Sciatic nerve (tissue), 2 donors: ENCODE results near the gene FUT9. TPM values are rescaled to one million over a fixed set of nuclear protein-coding genes. Genes with fewer than 3 reads are reported as not detected.

ENCODE experiments used
- ATAC-seq: fragments of 200-7000 bp; cut with Tn5 transposase; one replicate; pipeline ENCODE4 v1.9.1; 2020; ENCODE audit warnings: mild to moderate bottlenecking, moderate library complexity
- DNase-seq: peaks from one replicate; pipeline ENCODE4 v3.0.0-alpha.2; 2020; ENCODE audit warnings: low spot score
- intact Hi-C: fragments of 100-400 bp; cut with DNase I; formaldehyde crosslinking; loops from one replicate; pipeline ENCODE4 v1.14.2; 2022
- total RNA-seq: library from RNA; stranded (reverse); fragmentation: NEBNext Ultra II Directional; extraction: Animal tissue kit (Norgen Biotek cat#: 25700); gene quantifications from one replicate; pipeline ENCODE4 v1.2.1, GENCODE V29; 2021
- donor health status: DM: no; HTN: no; CAD: no.
- donor health status: DM: no; HTN: no; CAD: no.

Gene FUT9
- total RNA-seq, 1 donor from 2014 or later, result 0.27 TPM

- ATAC-seq, result no peak
- intact Hi-C loops, result no loop called here
- DNase-seq, result no peak
Observed at GRCh38 chr6:96157018-96157565, 141.3 kb downstream of the FUT9 start.

DNA sequence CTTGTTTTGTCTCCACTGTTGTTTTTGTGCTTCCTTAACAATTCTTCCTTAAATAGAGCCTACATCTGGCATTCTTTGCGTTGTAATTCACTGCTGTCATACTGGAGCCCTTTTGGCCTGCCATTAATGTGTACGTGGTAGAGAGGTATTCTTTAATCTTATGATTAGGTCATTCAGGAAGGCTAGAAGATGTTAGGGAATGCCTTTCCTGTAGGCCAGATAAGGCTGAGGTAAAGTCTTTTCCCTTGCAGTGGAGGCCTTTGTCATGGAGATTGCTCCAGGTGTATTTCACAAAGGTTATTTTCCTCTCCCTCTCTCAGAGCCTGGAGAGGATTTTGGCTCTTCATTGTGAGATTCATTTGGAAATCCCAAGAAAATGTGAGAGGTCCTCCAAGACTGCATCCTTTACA is 146.9 kb downstream of the FUT9 start:
- ATAC-seq (no peak), DNase-seq (no peak)
- intact Hi-C loops, result no loop called here

DNA sequence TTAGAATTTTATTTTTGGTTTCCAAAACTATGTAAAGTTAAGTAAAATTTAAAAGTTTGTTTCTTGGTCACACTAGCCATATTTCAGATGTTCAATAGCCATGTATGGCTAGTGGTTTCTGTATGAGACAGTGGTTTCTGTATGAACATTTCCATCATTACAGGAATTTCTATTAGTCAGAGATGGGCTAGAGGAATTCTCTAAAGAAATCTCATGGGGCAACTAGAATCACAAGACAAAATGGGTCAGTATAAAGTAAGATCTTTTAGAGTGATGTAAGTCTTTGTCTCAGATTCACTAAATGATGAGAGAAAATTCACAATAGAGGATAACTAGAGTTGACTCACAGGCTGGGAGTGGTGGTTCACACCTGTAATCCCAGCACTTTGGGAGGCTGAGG is 149.0 kb downstream of the FUT9 start:
- ATAC-seq (no peak), DNase-seq (no peak)
- intact Hi-C loops, result no loop called here

DNA sequence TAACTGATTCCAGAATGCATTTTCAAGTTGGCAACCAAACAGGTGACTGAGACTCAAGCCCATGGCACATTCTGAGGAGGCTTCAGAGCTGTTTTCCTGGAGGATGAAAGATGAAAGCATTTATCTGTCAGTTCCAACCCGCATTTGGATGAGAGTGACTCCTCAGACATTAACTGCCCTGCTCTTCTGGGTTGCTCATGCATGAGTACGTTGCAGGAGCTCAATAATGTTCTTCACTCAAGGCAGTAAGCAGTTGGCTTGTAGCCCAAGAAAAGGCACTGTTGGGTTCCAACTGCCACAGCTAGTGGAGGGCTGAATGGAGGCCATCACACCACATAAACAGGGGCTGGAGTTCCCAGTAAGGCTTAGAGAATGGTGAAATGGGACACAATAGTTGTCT is 155.3 kb downstream of the FUT9 start:
- no peak for ATAC-seq
- DNase-seq, result no peak
- intact Hi-C loops, result no loop called here

DNA sequence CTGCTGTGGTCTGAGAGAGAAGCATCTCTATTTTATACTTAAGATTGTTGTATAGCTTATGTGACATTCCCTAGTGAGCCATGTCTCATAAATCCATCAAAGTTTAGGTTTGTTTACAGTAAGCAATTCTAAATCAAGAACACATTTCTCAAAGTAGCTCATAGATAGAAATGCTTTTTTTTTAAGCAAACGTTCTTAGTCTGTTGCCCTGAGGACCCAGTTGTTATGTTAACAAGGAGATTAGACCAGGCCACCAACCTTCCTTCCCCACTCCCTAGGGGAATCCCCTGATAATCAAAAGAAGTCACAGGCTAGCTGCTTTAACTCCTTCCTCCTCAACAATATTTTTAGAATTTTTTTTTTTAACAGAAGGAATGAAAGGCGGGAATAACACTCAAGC is 169.0 kb downstream of the FUT9 start:
- intact Hi-C loops, result no loop called here
- DNase-seq (no peak), ATAC-seq (no peak)

DNA sequence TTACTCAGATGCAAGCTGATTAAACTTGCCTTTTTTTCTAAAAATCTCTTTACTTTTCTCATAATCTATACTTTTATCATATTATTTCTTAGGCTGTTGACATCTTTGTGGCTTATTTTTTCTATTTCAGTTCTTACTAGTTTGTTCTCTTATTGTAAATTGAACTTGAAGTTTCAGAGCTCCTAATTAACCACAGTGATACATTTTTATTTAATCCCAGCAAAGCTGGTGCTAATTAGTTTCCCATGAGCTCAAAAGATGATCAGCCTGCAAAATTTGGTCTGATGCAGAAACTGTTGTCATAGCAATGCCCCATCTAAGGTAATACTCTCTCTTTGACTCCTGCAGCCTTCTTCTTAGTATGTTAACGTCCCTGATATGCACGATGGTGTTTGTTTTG is 170.3 kb downstream of the FUT9 start:
- intact Hi-C loops, result no loop called here
- ATAC-seq, result no peak
- DNase-seq, result no peak

GRCh38 chr6:96186516-96187195 is 170.9 kb downstream of the FUT9 start:
- DNase-seq (no peak), ATAC-seq (no peak)
- intact Hi-C loops, result no loop called here

GRCh38 chr6:96194675-96195074 is 178.9 kb downstream of the FUT9 start:
- ATAC-seq (no peak), DNase-seq (no peak)
- intact Hi-C loops, result no loop called here

- ATAC-seq, result no peak
- intact Hi-C loops, result no loop called here
- no peak for DNase-seq
Observed at GRCh38 chr6:96195272-96195671, 179.5 kb downstream of the FUT9 start.

DNA sequence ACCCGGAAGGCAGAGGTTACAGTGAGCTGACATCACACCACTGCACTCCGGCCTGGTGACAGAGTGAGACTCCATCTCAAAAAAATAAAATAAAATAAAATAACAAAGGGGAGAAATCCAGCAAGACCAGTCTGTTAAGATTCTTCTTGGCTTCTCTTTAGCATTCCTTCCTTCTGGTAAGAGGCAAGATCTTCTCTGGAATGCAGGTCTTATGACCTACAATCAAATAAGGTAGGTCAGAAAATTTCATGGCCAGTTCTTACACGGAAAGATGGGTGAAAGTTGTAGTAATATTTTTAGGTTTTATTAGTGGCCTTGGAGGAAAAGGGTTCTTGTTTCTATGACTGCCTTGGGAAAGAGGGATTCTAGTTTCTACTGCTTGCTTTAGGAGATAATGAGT is 180.9 kb downstream of the FUT9 start:
- intact Hi-C loops, result no loop called here
- DNase-seq (no peak), ATAC-seq (no peak)

GRCh38 chr6:96197241-96197640 is 181.5 kb downstream of the FUT9 start:
- DNase-seq (no peak), ATAC-seq (no peak)
- intact Hi-C loops, result no loop called here

DNA sequence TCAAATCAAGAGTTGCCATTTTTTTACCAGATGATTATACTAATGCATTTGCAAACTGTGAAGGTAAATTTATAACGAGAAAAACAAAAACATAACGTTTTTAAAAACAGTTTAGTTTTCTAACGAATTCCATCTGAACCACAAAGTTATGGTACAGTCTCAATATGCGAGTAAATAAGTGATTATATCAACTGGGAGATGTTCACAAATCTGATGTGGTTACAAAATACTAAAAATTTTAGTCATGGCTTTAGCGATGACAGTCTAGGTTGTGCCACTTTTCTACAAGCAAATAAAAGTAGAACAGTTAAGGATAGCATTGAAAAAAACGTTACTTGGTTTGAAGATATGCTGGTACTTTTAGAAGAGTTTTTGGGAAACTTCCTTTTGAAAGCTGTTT is 186.8 kb downstream of the FUT9 start:
- DNase-seq (no peak), ATAC-seq (no peak)
- intact Hi-C loops, result no loop called here

- no peak for ATAC-seq
Observed at GRCh38 chr6:96211341-96211740, 195.6 kb downstream of the FUT9 start.

GRCh38 chr6:96212066-96212465 is 196.3 kb downstream of the FUT9 start:
- no peak for DNase-seq
- ATAC-seq, result no peak
- intact Hi-C loops, result no loop called here

More at GRCh38 chr6:96211341-96211740, 195.6 kb downstream of the FUT9 start:
- intact Hi-C loops, result no loop called here
- DNase-seq, result no peak

DNA sequence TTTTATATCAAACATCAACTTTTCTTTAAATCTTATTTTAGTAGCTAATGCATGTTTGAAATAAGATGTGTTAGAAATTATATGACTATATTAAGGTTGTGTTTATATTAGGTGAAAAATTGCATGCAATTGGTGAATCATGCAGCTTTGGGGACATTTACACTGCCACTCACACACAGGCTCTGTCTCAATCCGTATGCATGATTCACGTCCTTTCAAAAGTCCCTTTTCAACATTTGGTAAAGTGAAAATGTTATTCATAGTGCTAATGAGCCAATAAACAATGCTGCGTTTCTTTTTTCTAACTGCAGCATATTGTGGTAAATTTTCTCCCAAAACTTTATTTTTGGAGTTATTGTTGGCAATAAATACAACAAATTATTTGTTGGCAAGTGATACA is 198.0 kb downstream of the FUT9 start:
- no peak for DNase-seq
- intact Hi-C loops, result no loop called here
- no peak for ATAC-seq

DNA sequence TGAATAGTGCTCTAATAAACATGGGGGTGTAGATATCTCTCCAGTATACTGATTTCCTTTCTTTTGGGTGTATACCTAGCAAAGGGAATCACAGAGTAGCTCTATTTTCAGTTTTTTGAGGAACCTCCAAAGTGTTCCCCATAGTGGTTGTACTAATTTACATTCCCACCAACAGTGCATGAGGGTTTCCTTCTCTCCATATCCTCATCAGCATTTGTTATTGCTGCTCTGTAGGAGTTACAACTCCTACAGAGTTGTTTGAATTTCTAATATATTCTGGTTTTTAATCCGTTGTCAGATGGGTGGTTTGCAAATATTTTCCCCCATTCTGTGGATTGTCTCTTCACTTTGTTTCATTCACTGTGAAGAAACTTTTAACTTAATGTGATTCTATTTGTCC is 207.9 kb downstream of the FUT9 start:
- intact Hi-C loops, result no loop called here
- ATAC-seq (no peak), DNase-seq (no peak)

- ATAC-seq, result no peak
- intact Hi-C loops, result no loop called here
- DNase-seq, result no peak
Observed at GRCh38 chr6:96227135-96227534, 211.4 kb downstream of the FUT9 start.

DNA sequence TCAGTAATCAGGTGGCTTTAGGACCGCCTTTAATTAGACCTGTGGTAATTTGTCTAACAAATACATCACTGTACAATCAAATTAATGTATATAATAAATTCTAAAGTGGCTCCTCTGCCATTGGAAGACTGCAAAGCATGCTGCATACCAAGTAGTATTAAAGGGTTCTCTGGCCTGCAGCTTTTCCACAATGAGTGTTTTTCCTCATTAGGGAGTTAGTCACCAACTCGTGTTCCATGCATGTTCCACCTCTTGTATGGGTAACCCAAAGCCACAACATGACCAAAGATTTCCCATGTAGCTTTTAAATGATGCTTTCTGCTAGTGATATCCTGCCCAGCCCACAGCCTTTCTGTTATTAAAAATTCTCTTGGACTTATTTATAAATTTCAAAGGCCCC is 218.7 kb downstream of the FUT9 start:
- intact Hi-C loops, result no loop called here
- DNase-seq (no peak), ATAC-seq (no peak)

- DNase-seq (no peak), ATAC-seq (no peak)
- intact Hi-C loops, result no loop called here
Observed at GRCh38 chr6:96235927-96236326, 220.2 kb downstream of the FUT9 start.

DNA sequence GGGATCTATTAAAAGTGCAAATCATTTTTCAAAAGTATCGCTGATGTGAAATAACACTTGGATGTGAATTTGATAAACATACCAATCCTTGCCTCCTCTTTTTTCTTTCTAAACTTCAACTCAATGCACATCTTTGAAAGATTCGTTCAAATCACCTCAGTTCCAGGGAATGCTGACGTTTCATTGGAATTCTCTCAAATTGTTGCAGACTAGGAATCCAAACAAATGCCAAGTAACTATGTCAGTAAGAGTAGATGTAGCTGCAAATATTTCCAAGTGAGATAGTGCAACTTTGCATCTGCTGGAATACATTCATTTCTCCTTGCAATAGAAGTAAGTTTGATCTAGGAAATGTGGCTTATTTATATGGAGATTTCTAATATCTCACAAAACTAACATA is 220.7 kb downstream of the FUT9 start:
- ATAC-seq (no peak), DNase-seq (no peak)
- intact Hi-C loops, result no loop called here

GRCh38 chr6:96237638-96238347 is 222.0 kb downstream of the FUT9 start:
- no peak for ATAC-seq
- intact Hi-C loops, result no loop called here

More at GRCh38 chr6:96237638-96238347, 222.0 kb downstream of the FUT9 start:
- no peak for DNase-seq
